Thyroid gland (tissue), 4 donors: ENCODE results near the gene ANKRD6.

ENCODE experiments used
- POLR2A ChIP-seq, 2 donors: fragments of 450-650 bp; IDR thresholded peaks; one replicate each; pipeline ENCODE4 v1.6.1; 2017; ENCODE audit warnings: antibody characterized with exemption in 2 of 2, mild to moderate bottlenecking in 2 of 2, moderate library complexity in 1 of 2
- TF ChIP-seq, protein P1 (sequence below), 6 experiments: fragments of 200-600 bp in 3 of 6; fragments of 450-650 bp in 3 of 6; sonication (generic) in 3 of 6; IDR thresholded peaks; one replicate each; pipeline ENCODE4 v1.5.1; 2016 to 2019; ENCODE audit warnings: antibody characterized with exemption in 6 of 6, mild to moderate bottlenecking in 2 of 6, inconsistent platforms in 1 of 6, moderate library complexity in 1 of 6

DNA sequence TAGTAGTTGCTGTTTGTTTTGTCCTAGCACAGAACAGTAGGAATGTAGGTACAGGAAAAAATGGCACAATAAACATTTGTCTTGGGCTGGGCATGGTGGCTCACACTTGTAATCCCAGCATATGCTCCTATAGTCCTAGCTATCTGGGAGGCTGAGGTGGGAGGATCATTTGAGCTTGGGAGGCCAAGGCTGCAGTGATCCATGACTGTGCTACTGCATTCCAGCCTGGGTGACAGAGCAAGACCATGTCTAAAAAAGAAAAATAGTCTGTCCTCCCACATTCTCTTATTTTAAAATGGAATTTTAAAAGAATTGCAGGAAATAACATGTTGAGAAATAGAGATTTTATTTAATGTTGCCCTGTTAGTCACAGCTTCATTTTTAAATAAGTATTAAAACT lies 87.8 kb downstream of the ANKRD6 start:
- TF ChIP-seq, protein P1, sequence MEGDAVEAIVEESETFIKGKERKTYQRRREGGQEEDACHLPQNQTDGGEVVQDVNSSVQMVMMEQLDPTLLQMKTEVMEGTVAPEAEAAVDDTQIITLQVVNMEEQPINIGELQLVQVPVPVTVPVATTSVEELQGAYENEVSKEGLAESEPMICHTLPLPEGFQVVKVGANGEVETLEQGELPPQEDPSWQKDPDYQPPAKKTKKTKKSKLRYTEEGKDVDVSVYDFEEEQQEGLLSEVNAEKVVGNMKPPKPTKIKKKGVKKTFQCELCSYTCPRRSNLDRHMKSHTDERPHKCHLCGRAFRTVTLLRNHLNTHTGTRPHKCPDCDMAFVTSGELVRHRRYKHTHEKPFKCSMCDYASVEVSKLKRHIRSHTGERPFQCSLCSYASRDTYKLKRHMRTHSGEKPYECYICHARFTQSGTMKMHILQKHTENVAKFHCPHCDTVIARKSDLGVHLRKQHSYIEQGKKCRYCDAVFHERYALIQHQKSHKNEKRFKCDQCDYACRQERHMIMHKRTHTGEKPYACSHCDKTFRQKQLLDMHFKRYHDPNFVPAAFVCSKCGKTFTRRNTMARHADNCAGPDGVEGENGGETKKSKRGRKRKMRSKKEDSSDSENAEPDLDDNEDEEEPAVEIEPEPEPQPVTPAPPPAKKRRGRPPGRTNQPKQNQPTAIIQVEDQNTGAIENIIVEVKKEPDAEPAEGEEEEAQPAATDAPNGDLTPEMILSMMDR (IDR thresholded peaks at IDR 0.05), result no peak
- TF ChIP-seq POLR2A (IDR thresholded peaks at IDR 0.05), result no peak
